ENCODE data around the gene CASP3. TPM values are rescaled to one million over a fixed set of nuclear protein-coding genes. Genes with fewer than 3 reads are reported as not detected.
A peak's percentile ranks its signal among the peaks of the same experiment; 100 is the strongest.

Gene CASP3
- polyA plus RNA-seq, 1 of the 3 experiments (the other 2 are of a cell fraction), result 15.5 TPM

DNA sequence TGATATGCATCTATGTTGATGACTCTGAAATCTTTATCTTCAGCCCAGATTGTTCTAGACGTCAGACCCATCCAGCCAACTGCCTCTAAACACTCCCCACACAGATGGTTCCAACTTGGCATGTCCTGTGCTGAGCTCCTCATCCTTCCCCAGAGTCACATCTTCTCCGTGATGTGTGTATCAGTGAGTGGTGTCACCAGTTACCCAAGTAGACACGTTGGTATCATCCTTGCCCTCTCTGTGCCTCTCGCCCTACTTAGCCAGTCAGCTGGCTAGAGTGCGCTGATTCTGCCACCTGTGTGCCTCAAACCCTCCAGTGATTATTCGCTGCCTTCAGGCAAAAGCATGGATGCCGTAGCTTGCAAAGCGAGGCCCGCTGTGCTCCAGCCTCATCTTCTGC is 18.8 kb upstream of the CASP3 start:
- Histone ChIP-seq H3K4me3 (ENCODE audit: low read depth in 2 of 2, low read length in 1 of 2) (no peak overlapping the region), H3K27me3 (ENCODE audit: insufficient read depth) (no peaks in the 10 kb centered on the region), H3K9me3 (no peaks in the 10 kb centered on the region), H3F3A (replicated peaks; ENCODE audit: insufficient read depth) (no peaks in the 10 kb centered on the region), H2AFZ (ENCODE audit: low read depth) (no peak overlapping the region), H3K9me2 (no peaks in the 10 kb centered on the region), H3K4me1 (ENCODE audit: control insufficient read depth in 1 of 2, insufficient read depth in 2 of 2, low read depth in 1 of 2, low read length in 1 of 2) (no peaks in the 10 kb centered on the region), H3K9ac (no peak overlapping the region), H3K27ac (ENCODE audit: low read depth in 2 of 2, low read length in 1 of 2) (no peak overlapping the region), H3K4me2 (no peak overlapping the region), H3K79me2 (ENCODE audit: insufficient read depth) (no peaks in the 10 kb centered on the region), H3K36me3 (replicated peaks in 1 of 2; ENCODE audit: control insufficient read depth in 1 of 2, insufficient read depth in 2 of 2, low read length in 1 of 2) (peaks cover 13 to 16% of the 10 kb centered on the region in 2 experiments), H4K20me1 (ENCODE audit: insufficient read depth) (no peaks in the 10 kb centered on the region)
- no peak for TF ChIP-seq RFX5 (IDR thresholded peaks at IDR 0.05; ENCODE audit: low read length)
- TF ChIP-seq, protein P1, sequence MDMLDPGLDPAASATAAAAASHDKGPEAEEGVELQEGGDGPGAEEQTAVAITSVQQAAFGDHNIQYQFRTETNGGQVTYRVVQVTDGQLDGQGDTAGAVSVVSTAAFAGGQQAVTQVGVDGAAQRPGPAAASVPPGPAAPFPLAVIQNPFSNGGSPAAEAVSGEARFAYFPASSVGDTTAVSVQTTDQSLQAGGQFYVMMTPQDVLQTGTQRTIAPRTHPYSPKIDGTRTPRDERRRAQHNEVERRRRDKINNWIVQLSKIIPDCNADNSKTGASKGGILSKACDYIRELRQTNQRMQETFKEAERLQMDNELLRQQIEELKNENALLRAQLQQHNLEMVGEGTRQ (IDR thresholded peaks at IDR 0.05; ENCODE audit: borderline replicate concordance, low read depth, low read length), result no peak
- no peak for TF ChIP-seq RXRA (IDR thresholded peaks at IDR 0.05; ENCODE audit: borderline replicate concordance, low read depth)
- WGBS (ENCODE audit: low lambda C conversion rate), result 97% methylated on average over 8 of the region's 9 CpGs
- CTCF ChIA-PET, result no interaction called here
- POLR2A ChIA-PET, result no interaction called here
- no peak for DNase-seq

DNA sequence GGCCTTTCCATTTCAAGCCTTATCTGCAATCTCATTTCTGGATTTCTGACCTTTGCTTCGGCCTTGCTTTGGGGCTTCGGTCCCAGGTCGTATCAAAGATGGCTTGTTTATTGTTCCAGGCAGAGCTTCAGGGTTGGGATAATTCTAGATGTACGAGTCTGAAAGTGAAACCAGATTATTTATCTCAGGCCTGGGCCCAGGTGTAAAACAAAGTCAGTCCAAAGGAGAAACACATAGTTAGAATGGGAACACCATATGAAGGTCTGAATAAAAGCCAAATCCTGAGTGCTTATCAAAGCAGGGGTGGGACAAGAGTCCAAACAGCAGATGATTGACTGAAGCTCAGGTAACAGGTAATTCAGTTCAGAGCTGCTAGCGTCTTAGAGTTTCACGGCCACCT is 17.4 kb upstream of the CASP3 start:
- Histone ChIP-seq H3K4me2 (no peak overlapping the region), H3K27me3 (ENCODE audit: insufficient read depth) (no peaks in the 10 kb centered on the region), H3F3A (replicated peaks; ENCODE audit: insufficient read depth) (no peaks in the 10 kb centered on the region), H3K79me2 (ENCODE audit: insufficient read depth) (no peaks in the 10 kb centered on the region), H2AFZ (ENCODE audit: low read depth) (no peak overlapping the region), H4K20me1 (ENCODE audit: insufficient read depth) (no peaks in the 10 kb centered on the region), H3K36me3 (replicated peaks in 1 of 2; ENCODE audit: control insufficient read depth in 1 of 2, insufficient read depth in 2 of 2, low read length in 1 of 2) (peaks cover 6 to 16% of the 10 kb centered on the region in 2 experiments), H3K27ac (ENCODE audit: low read depth in 2 of 2, low read length in 1 of 2) (no peak overlapping the region), H3K4me1 (ENCODE audit: control insufficient read depth in 1 of 2, insufficient read depth in 2 of 2, low read depth in 1 of 2, low read length in 1 of 2) (0 out of 4 replicates have a peak, but pooled peaks cover 0 to 5% of the 10 kb centered on the region in 2 experiments), H3K9me2 (no peaks in the 10 kb centered on the region), H3K9ac (no peak overlapping the region), H3K9me3 (no peaks in the 10 kb centered on the region), H3K4me3 (ENCODE audit: low read depth in 2 of 2, low read length in 1 of 2) (no peak overlapping the region)
- no peak for DNase-seq
- POLR2A ChIA-PET, result no interaction called here
- WGBS (ENCODE audit: low lambda C conversion rate), result 98% methylated on average over 6 of the region's 6 CpGs
- CTCF ChIA-PET, result no interaction called here
- no peak for TF ChIP-seq NFIC (IDR thresholded peaks at IDR 0.05; ENCODE audit: borderline replicate concordance)
- TF ChIP-seq POLR2AphosphoS5 (IDR thresholded peaks at IDR 0.05; ENCODE audit: low read depth, low read length), result no peak
- TF ChIP-seq YY1 (IDR thresholded peaks at IDR 0.05; ENCODE audit: low read depth), result no peak
- no peak for TF ChIP-seq FOSL2 (IDR thresholded peaks at IDR 0.05; ENCODE audit: borderline replicate concordance, low read depth)
- TF ChIP-seq RAD21 (IDR thresholded peaks at IDR 0.05; ENCODE audit: low read length), result no peak

GRCh38 chr4:184664445-184665210 is 15.4 kb upstream of the CASP3 start:
- 80% methylated on average over 6 of the region's 6 CpGs for WGBS (ENCODE audit: low lambda C conversion rate)
- H3F3A ChIP-seq (replicated peaks; ENCODE audit: insufficient read depth), result no peaks in the 10 kb centered on the region
- H3K9ac ChIP-seq, result no peak overlapping the region
- H3K27ac ChIP-seq (ENCODE audit: low read depth in 2 of 2, low read length in 1 of 2), result no peak overlapping the region
- no peaks in the 10 kb centered on the region for H4K20me1 ChIP-seq (ENCODE audit: insufficient read depth)
- POLR2A ChIA-PET, result no interaction called here
- peak; percentile 32 for DNase-seq
- peaks cover 11 to 24% of the 10 kb centered on the region in 2 experiments for H3K36me3 ChIP-seq (replicated peaks in 1 of 2; ENCODE audit: control insufficient read depth in 1 of 2, insufficient read depth in 2 of 2, low read length in 1 of 2)
- no peak overlapping the region for H3K4me2 ChIP-seq
- no peaks in the 10 kb centered on the region for H3K9me2 ChIP-seq
- no peak overlapping the region for H2AFZ ChIP-seq (ENCODE audit: low read depth)
- CTCF ChIA-PET, result interaction anchor here (1.0 kb wide), 1 partner anchor 81 kb away, joined by 4 read pairs; no protein-coding TSS in a partner anchor
- H3K4me1 ChIP-seq (ENCODE audit: control insufficient read depth in 1 of 2, insufficient read depth in 2 of 2, low read depth in 1 of 2, low read length in 1 of 2), result 0 out of 4 replicates have a peak, but pooled peaks cover 0 to 5% of the 10 kb centered on the region in 2 experiments
- H3K9me3 ChIP-seq, result no peaks in the 10 kb centered on the region
- no peaks in the 10 kb centered on the region for H3K27me3 ChIP-seq (ENCODE audit: insufficient read depth)
- no peaks in the 10 kb centered on the region for H3K79me2 ChIP-seq (ENCODE audit: insufficient read depth)
- H3K4me3 ChIP-seq (ENCODE audit: low read depth in 2 of 2, low read length in 1 of 2), result no peak overlapping the region
- TF ChIP-seq, protein P2, sequence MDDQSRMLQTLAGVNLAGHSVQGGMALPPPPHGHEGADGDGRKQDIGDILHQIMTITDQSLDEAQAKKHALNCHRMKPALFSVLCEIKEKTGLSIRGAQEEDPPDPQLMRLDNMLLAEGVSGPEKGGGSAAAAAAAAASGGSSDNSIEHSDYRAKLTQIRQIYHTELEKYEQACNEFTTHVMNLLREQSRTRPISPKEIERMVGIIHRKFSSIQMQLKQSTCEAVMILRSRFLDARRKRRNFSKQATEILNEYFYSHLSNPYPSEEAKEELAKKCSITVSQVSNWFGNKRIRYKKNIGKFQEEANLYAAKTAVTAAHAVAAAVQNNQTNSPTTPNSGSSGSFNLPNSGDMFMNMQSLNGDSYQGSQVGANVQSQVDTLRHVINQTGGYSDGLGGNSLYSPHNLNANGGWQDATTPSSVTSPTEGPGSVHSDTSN (IDR thresholded peaks at IDR 0.05), result no peak
- TF ChIP-seq RCOR1 (IDR thresholded peaks at IDR 0.05; ENCODE audit: low read length) (no peak), GATA2 (CRISPR knock-in tag; IDR thresholded peaks at IDR 0.05) (no peak), MEF2A (IDR thresholded peaks at IDR 0.05; ENCODE audit: borderline replicate concordance, low read depth) (no peak), NRF1 (IDR thresholded peaks at IDR 0.05; ENCODE audit: low read depth, low read length) (no peak), TCF12 (IDR thresholded peaks at IDR 0.05) (no peak), SMC3 (IDR thresholded peaks at IDR 0.05; ENCODE audit: low read depth, low read length) (no peak)
- TF ChIP-seq, protein P3, sequence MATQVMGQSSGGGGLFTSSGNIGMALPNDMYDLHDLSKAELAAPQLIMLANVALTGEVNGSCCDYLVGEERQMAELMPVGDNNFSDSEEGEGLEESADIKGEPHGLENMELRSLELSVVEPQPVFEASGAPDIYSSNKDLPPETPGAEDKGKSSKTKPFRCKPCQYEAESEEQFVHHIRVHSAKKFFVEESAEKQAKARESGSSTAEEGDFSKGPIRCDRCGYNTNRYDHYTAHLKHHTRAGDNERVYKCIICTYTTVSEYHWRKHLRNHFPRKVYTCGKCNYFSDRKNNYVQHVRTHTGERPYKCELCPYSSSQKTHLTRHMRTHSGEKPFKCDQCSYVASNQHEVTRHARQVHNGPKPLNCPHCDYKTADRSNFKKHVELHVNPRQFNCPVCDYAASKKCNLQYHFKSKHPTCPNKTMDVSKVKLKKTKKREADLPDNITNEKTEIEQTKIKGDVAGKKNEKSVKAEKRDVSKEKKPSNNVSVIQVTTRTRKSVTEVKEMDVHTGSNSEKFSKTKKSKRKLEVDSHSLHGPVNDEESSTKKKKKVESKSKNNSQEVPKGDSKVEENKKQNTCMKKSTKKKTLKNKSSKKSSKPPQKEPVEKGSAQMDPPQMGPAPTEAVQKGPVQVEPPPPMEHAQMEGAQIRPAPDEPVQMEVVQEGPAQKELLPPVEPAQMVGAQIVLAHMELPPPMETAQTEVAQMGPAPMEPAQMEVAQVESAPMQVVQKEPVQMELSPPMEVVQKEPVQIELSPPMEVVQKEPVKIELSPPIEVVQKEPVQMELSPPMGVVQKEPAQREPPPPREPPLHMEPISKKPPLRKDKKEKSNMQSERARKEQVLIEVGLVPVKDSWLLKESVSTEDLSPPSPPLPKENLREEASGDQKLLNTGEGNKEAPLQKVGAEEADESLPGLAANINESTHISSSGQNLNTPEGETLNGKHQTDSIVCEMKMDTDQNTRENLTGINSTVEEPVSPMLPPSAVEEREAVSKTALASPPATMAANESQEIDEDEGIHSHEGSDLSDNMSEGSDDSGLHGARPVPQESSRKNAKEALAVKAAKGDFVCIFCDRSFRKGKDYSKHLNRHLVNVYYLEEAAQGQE (IDR thresholded peaks at IDR 0.05; ENCODE audit: low read depth, low read length), result no peak
